LNCAP (cell line): ENCODE results near the gene CCDC178.

Source experiments
- CTCF ChIP-seq: fragments of 450-650 bp; IDR thresholded peaks from 2 replicates; pipeline ENCODE4 v1.5.1; 2017; ENCODE audit warnings: mild to moderate bottlenecking

CCDC178 gene

GRCh38 chr18:33350256-33350655, 90.3 kb downstream of the CCDC178 start:
- no peak for TF ChIP-seq CTCF

GRCh38 chr18:33334781-33335180, 105.7 kb downstream of the CCDC178 start:
- TF ChIP-seq CTCF = no peak

- TF ChIP-seq CTCF = no peak
Measured at GRCh38 chr18:33330711-33331110, 109.8 kb downstream of the CCDC178 start.

- no peak for TF ChIP-seq CTCF
Measured at GRCh38 chr18:33326975-33327374, 113.5 kb downstream of the CCDC178 start.

- TF ChIP-seq CTCF = no peak
Measured at GRCh38 chr18:33317640-33318039, 122.9 kb downstream of the CCDC178 start.

- TF ChIP-seq CTCF = peak; percentile 30
Measured at GRCh38 chr18:33316146-33316587, 124.4 kb downstream of the CCDC178 start.

GRCh38 chr18:33307520-33307919, 133.0 kb downstream of the CCDC178 start:
- no peak for TF ChIP-seq CTCF

- no peak for TF ChIP-seq CTCF
Measured at GRCh38 chr18:33304277-33304676, 136.2 kb downstream of the CCDC178 start.
